Thyroid gland (tissue), 4 donors: ENCODE results near the gene POU6F1.

Experiments used
- POLR2A ChIP-seq, 2 donors: fragments of 450-650 bp; IDR thresholded peaks; one replicate each; pipeline ENCODE4 v1.6.1; 2017; ENCODE audit warnings: antibody characterized with exemption in 2 of 2, mild to moderate bottlenecking in 2 of 2, moderate library complexity in 1 of 2
- TF ChIP-seq, protein P1 (sequence below), 6 experiments: fragments of 200-600 bp in 3 of 6; fragments of 450-650 bp in 3 of 6; sonication (generic) in 3 of 6; IDR thresholded peaks; one replicate each; pipeline ENCODE4 v1.5.1; 2016 to 2019; ENCODE audit warnings: antibody characterized with exemption in 6 of 6, mild to moderate bottlenecking in 2 of 6, inconsistent platforms in 1 of 6, moderate library complexity in 1 of 6

DNA sequence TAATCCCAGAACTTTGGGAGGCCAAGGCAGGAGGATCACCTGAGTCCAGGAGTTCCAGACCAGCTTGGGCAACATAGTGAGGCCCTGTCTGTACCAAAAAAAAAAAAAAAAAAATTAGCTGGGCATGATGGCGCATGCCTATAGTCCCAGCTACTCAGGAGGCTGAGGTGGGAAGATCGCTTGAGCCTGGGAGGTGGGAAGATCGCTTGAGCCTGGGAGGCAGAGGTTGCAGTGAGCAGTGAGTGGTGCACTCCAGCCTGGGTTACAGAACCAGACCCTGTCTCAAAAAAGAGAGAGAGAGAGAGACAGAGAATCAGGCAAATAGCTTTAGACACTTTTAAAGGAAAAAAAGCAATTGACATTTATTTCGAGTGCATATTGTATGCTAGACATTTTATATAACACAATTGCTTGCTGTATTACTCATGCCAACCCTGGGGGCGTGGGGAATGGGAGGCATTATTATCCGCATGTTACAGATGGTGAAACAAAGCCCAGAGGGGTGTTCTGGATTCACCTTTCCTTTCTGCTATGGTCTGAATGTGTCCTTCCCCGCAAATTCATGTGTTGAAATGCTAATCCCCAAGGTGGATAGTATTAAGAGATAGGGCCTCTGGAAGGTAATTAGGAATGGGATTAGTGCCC is 9.7 kb downstream of the POU6F1 start:
- TF ChIP-seq, protein P1, sequence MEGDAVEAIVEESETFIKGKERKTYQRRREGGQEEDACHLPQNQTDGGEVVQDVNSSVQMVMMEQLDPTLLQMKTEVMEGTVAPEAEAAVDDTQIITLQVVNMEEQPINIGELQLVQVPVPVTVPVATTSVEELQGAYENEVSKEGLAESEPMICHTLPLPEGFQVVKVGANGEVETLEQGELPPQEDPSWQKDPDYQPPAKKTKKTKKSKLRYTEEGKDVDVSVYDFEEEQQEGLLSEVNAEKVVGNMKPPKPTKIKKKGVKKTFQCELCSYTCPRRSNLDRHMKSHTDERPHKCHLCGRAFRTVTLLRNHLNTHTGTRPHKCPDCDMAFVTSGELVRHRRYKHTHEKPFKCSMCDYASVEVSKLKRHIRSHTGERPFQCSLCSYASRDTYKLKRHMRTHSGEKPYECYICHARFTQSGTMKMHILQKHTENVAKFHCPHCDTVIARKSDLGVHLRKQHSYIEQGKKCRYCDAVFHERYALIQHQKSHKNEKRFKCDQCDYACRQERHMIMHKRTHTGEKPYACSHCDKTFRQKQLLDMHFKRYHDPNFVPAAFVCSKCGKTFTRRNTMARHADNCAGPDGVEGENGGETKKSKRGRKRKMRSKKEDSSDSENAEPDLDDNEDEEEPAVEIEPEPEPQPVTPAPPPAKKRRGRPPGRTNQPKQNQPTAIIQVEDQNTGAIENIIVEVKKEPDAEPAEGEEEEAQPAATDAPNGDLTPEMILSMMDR (IDR thresholded peaks at IDR 0.05): no peak
- no peak for TF ChIP-seq POLR2A (IDR thresholded peaks at IDR 0.05)
